GM23338 (cell line): ENCODE results near the gene ZBTB7B. TPM values are rescaled to one million over a fixed set of nuclear protein-coding genes. Genes with fewer than 3 reads are reported as not detected.

Experiments
- ATAC-seq: fragments of 200-7000 bp; cut with Tn5 transposase; 3 replicates; pipeline ENCODE4 v1.9.1; 2020
- DNase-seq: peaks from one replicate; pipeline ENCODE4 v3.0.0-alpha.2; 2015; ENCODE audit warnings: low spot score
- H2AFZ ChIP-seq: fragments of 200-600 bp; sonication (generic); 2 replicates; pipeline ENCODE4 v1.8.0; 2016; ENCODE audit warnings: antibody characterized with exemption, mild to moderate bottlenecking, moderate library complexity
- H3F3A ChIP-seq: fragments of 200-600 bp; sonication (generic); replicated peaks from 2 replicates; pipeline ENCODE4 v1.8.0; 2017; ENCODE audit warnings: antibody characterized with exemption, mixed run types, low read depth
- H3K27ac ChIP-seq: fragments of 200-600 bp; sonication (generic); 2 replicates; pipeline ENCODE4 v1.6.1; 2016; ENCODE audit warnings: low read depth
- H3K27me3 ChIP-seq: fragments of 200-600 bp; sonication (generic); 2 replicates; pipeline ENCODE4 v1.8.0; 2016; ENCODE audit warnings: mild to moderate bottlenecking, mixed run types, moderate library complexity; ENCODE audit not compliant: insufficient read depth
- H3K36me3 ChIP-seq: fragments of 200-600 bp; sonication (generic); 2 replicates; pipeline ENCODE4 v1.8.0; 2016; ENCODE audit warnings: mild to moderate bottlenecking; ENCODE audit not compliant: insufficient read depth
- H3K4me1 ChIP-seq: fragments of 200-600 bp; sonication (generic); 2 replicates; pipeline ENCODE4 v1.8.0; 2016; ENCODE audit warnings: mild to moderate bottlenecking, moderate library complexity; ENCODE audit not compliant: insufficient read depth
- H3K4me2 ChIP-seq: fragments of 200-600 bp; sonication (generic); 2 replicates; pipeline ENCODE4 v1.7.1; 2017; ENCODE audit warnings: mixed run types
- H3K4me3 ChIP-seq: fragments of 200-600 bp; sonication (generic); 2 replicates; pipeline ENCODE4 v1.6.1; 2016; ENCODE audit warnings: mixed run types
- H3K79me2 ChIP-seq: fragments of 200-600 bp; sonication (generic); replicated peaks from 2 replicates; pipeline ENCODE4 v1.8.0; 2017; ENCODE audit warnings: mild to moderate bottlenecking; ENCODE audit not compliant: insufficient read depth
- H3K9me2 ChIP-seq: fragments of 200-600 bp; sonication (generic); 2 replicates; pipeline ENCODE4 v1.8.0; 2017; ENCODE audit not compliant: insufficient read depth
- H4K20me1 ChIP-seq: fragments of 200-600 bp; sonication (generic); replicated peaks from 2 replicates; pipeline ENCODE4 v1.8.0; 2017; ENCODE audit warnings: mild to moderate bottlenecking; ENCODE audit not compliant: insufficient read depth
- H3K27ac Mint-ChIP-seq: 2 replicates; pipeline ENCODE4 v1.8.0; 2020; ENCODE audit warnings: inconsistent platforms, mild to moderate bottlenecking, moderate library complexity, mixed read lengths
- H3K27me3 Mint-ChIP-seq: 3 replicates; pipeline ENCODE4 v1.8.0; 2022; ENCODE audit warnings: low read depth, mild to moderate bottlenecking, moderate library complexity, mixed read lengths, inconsistent platforms; ENCODE audit not compliant: insufficient read depth, poor library complexity
- H3K36me3 Mint-ChIP-seq: 3 replicates; pipeline ENCODE4 v1.8.0; 2021; ENCODE audit warnings: low read depth, mild to moderate bottlenecking, inconsistent platforms, moderate library complexity, mixed read lengths
- H3K4me1 Mint-ChIP-seq: 3 replicates; pipeline ENCODE4 v1.8.0; 2020; ENCODE audit warnings: mild to moderate bottlenecking, inconsistent platforms, mixed read lengths
- H3K4me3 Mint-ChIP-seq: 3 replicates; pipeline ENCODE4 v1.8.0; 2021; ENCODE audit warnings: moderate library complexity, mild to moderate bottlenecking, inconsistent platforms, mixed read lengths
- H3K9me3 Mint-ChIP-seq: 3 replicates; pipeline ENCODE4 v1.8.0; 2020; ENCODE audit warnings: moderate library complexity, mild to moderate bottlenecking, inconsistent platforms, mixed read lengths
- CREB1 ChIP-seq: fragments of 250-450 bp; sonication (Bioruptor Pico); IDR thresholded peaks from 2 replicates; pipeline ENCODE4 v1.5.0; 2020; ENCODE audit warnings: low read depth, mild to moderate bottlenecking, moderate library complexity
- EZH2 ChIP-seq: fragments of 200-600 bp; sonication (generic); IDR thresholded peaks from one replicate; pipeline ENCODE4 v1.8.0; 2017; ENCODE audit warnings: antibody characterized with exemption, mild to moderate bottlenecking, low read depth; ENCODE audit not compliant: unreplicated experiment
- EZH2phosphoT487 ChIP-seq: fragments of 200-600 bp; sonication (generic); IDR thresholded peaks from one replicate; pipeline ENCODE4 v1.8.1; 2018; ENCODE audit warnings: antibody characterized with exemption; ENCODE audit not compliant: unreplicated experiment
- JUNB ChIP-seq: IDR thresholded peaks from one replicate; pipeline ENCODE4 v1.6.1; 2016; ENCODE audit warnings: antibody characterized with exemption; ENCODE audit not compliant: unreplicated experiment
- NANOG ChIP-seq: IDR thresholded peaks from 2 replicates; pipeline ENCODE4 v1.6.1; 2016; ENCODE audit warnings: antibody characterized with exemption, borderline replicate concordance
- POLR2AphosphoS5 ChIP-seq: IDR thresholded peaks from 2 replicates; pipeline ENCODE4 v1.6.1; 2016; ENCODE audit warnings: antibody characterized with exemption, low read depth
- STAT1 ChIP-seq: IDR thresholded peaks from one replicate; pipeline ENCODE4 v1.6.1; 2016; ENCODE audit warnings: antibody characterized with exemption; ENCODE audit not compliant: unreplicated experiment
- ZNF114 ChIP-seq: fragments of 250-450 bp; sonication (Bioruptor Pico); IDR thresholded peaks from 2 replicates; pipeline ENCODE4 v1.5.0; 2020; ENCODE audit warnings: mild to moderate bottlenecking, moderate library complexity
- ZNF331 ChIP-seq: fragments of 250-450 bp; sonication (Bioruptor Pico); IDR thresholded peaks from 2 replicates; pipeline ENCODE4 v1.5.0; 2020; ENCODE audit warnings: low read depth, mild to moderate bottlenecking, moderate library complexity
- long read RNA-seq: library from polyadenylated mRNA; unstranded; transcript quantifications from one replicate; pipeline ENCODE4 v2.0.0, GENCODE V29; 2020; ENCODE audit not compliant: unreplicated experiment
- polyA plus RNA-seq: library from polyadenylated mRNA; unstranded; fragments of >200 nt; fragmentation: Nextera tagmentation; extraction: Ambion mirVana; gene quantifications from 2 replicates; pipeline ENCODE4 v1.2.1, GENCODE V29; 2016
- total RNA-seq: library from RNA; depleted of rRNA; stranded (reverse); fragments of >200 nt; shearing (Covaris generic); gene quantifications from 2 replicates; pipeline ENCODE4 v1.2.3, GENCODE V29; 2014; rRNA removed
- TF ChIP-seq, protein P1 (sequence below): IDR thresholded peaks from 2 replicates; pipeline ENCODE4 v1.6.1; 2016; ENCODE audit warnings: antibody characterized with exemption
- TF ChIP-seq, protein P2 (sequence below), 2 experiments: fragments of 200-600 bp in 1 of 2; sonication (generic) in 1 of 2; conservative IDR thresholded peaks; 2 replicates each; pipeline versions ENCODE4 v1.5.1 to v1.6.1; 2016 to 2017; ENCODE audit warnings: antibody characterized with exemption in 2 of 2, low read depth in 2 of 2, mild to moderate bottlenecking in 2 of 2, moderate library complexity in 1 of 2
- TF ChIP-seq, protein P3 (sequence below): fragments of 250-450 bp; sonication (Bioruptor Pico); IDR thresholded peaks from 2 replicates; pipeline ENCODE4 v1.5.0; 2020; ENCODE audit warnings: mild to moderate bottlenecking, moderate library complexity
- TF ChIP-seq, protein P4 (sequence below): IDR thresholded peaks from one replicate; pipeline ENCODE4 v1.6.1; 2018; ENCODE audit warnings: antibody characterized with exemption; ENCODE audit not compliant: unreplicated experiment

The ZBTB7B gene
- total RNA-seq (19.3 and 32.6 TPM in 2 replicates), polyA plus RNA-seq (3.6 TPM in 2 replicates)
- long read RNA-seq: 0 reads

DNA sequence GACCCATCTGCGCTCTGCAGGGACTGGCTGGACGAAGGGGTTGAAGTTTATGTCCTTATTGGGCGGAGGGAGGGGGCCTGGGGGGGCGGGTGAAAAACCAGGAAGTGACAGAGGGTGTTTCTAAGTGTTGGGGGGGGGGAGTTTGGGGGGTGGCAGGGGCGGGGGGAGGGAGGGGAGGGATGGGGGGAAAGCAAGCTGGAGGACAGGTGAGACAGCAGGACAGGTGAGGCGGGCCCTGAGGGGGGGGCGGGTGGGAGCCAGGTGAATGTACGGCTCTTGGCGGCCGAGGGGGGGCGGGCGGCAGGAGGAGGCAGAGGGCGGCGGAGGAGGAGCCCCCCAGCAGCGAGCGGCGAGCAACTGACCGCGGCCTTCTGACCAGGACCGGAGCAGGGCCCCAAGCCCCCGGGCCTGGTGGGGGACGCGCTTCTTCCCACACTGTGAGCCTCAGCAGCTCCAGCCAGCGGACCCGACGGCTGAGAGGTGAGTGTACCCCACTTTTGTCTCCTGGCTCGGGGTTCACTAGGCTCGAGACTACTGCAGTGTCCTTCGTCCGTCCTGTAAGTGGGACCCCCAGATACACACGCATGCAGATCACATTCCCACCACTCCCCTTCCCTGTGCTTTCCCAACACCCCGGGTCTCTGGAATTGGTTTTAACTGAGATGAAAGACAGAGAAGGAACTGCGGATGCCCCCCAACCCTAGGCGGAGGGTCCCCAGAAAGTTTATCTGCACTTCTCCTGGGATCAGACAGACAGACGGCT is at the start of gene ZBTB7B:
Gene ZBTB7B (plus strand): TSS at position 339 of the 763 bp plus-strand sequence. CDS start 11,859 bp downstream, outside the sequence.
- H3F3A ChIP-seq: peaks cover 16% of the 10 kb centered on the region
- no peaks in the 10 kb centered on the region for H3K9me3 Mint-ChIP-seq
- DNase-seq: no peak
- H3K4me3 ChIP-seq: peak within 1 kb of the TSS; percentile 96
- H2AFZ ChIP-seq: no peak within 1 kb of the TSS
- peaks cover 40% of the 10 kb centered on the region for H3K4me1 Mint-ChIP-seq
- H3K27me3 ChIP-seq: no peaks in the 10 kb centered on the region
- H3K36me3 ChIP-seq: no peaks in the 10 kb centered on the region
- peak within 1 kb of the TSS; percentile 96 for H3K4me2 ChIP-seq
- H3K27ac Mint-ChIP-seq: peak within 1 kb of the TSS; percentile 92
- H3K4me3 Mint-ChIP-seq: peak within 1 kb of the TSS; percentile 92
- no peak for ATAC-seq
- peaks cover 4% of the 10 kb centered on the region; the same call in 1 of the 3 replicates for H3K36me3 Mint-ChIP-seq
- no peak for TF ChIP-seq STAT1
- TF ChIP-seq EZH2phosphoT487: no peak
- no peak for TF ChIP-seq ZNF331 (CRISPR knock-in tag)
- TF ChIP-seq EZH2: no peak
- TF ChIP-seq, protein P1, sequence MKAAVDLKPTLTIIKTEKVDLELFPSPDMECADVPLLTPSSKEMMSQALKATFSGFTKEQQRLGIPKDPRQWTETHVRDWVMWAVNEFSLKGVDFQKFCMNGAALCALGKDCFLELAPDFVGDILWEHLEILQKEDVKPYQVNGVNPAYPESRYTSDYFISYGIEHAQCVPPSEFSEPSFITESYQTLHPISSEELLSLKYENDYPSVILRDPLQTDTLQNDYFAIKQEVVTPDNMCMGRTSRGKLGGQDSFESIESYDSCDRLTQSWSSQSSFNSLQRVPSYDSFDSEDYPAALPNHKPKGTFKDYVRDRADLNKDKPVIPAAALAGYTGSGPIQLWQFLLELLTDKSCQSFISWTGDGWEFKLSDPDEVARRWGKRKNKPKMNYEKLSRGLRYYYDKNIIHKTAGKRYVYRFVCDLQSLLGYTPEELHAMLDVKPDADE: no peak
- TF ChIP-seq JUNB: no peak
- no peak for TF ChIP-seq CREB1 (CRISPR knock-in tag)
- no peak for TF ChIP-seq NANOG
- no peak for TF ChIP-seq POLR2AphosphoS5
- no peak for TF ChIP-seq ZNF114 (CRISPR knock-in tag)
- TF ChIP-seq, protein P2, sequence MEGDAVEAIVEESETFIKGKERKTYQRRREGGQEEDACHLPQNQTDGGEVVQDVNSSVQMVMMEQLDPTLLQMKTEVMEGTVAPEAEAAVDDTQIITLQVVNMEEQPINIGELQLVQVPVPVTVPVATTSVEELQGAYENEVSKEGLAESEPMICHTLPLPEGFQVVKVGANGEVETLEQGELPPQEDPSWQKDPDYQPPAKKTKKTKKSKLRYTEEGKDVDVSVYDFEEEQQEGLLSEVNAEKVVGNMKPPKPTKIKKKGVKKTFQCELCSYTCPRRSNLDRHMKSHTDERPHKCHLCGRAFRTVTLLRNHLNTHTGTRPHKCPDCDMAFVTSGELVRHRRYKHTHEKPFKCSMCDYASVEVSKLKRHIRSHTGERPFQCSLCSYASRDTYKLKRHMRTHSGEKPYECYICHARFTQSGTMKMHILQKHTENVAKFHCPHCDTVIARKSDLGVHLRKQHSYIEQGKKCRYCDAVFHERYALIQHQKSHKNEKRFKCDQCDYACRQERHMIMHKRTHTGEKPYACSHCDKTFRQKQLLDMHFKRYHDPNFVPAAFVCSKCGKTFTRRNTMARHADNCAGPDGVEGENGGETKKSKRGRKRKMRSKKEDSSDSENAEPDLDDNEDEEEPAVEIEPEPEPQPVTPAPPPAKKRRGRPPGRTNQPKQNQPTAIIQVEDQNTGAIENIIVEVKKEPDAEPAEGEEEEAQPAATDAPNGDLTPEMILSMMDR (conservative IDR thresholded peaks at IDR 0.05; ENCODE audit: low read depth in 2 of 2): no peak
- TF ChIP-seq, protein P3, sequence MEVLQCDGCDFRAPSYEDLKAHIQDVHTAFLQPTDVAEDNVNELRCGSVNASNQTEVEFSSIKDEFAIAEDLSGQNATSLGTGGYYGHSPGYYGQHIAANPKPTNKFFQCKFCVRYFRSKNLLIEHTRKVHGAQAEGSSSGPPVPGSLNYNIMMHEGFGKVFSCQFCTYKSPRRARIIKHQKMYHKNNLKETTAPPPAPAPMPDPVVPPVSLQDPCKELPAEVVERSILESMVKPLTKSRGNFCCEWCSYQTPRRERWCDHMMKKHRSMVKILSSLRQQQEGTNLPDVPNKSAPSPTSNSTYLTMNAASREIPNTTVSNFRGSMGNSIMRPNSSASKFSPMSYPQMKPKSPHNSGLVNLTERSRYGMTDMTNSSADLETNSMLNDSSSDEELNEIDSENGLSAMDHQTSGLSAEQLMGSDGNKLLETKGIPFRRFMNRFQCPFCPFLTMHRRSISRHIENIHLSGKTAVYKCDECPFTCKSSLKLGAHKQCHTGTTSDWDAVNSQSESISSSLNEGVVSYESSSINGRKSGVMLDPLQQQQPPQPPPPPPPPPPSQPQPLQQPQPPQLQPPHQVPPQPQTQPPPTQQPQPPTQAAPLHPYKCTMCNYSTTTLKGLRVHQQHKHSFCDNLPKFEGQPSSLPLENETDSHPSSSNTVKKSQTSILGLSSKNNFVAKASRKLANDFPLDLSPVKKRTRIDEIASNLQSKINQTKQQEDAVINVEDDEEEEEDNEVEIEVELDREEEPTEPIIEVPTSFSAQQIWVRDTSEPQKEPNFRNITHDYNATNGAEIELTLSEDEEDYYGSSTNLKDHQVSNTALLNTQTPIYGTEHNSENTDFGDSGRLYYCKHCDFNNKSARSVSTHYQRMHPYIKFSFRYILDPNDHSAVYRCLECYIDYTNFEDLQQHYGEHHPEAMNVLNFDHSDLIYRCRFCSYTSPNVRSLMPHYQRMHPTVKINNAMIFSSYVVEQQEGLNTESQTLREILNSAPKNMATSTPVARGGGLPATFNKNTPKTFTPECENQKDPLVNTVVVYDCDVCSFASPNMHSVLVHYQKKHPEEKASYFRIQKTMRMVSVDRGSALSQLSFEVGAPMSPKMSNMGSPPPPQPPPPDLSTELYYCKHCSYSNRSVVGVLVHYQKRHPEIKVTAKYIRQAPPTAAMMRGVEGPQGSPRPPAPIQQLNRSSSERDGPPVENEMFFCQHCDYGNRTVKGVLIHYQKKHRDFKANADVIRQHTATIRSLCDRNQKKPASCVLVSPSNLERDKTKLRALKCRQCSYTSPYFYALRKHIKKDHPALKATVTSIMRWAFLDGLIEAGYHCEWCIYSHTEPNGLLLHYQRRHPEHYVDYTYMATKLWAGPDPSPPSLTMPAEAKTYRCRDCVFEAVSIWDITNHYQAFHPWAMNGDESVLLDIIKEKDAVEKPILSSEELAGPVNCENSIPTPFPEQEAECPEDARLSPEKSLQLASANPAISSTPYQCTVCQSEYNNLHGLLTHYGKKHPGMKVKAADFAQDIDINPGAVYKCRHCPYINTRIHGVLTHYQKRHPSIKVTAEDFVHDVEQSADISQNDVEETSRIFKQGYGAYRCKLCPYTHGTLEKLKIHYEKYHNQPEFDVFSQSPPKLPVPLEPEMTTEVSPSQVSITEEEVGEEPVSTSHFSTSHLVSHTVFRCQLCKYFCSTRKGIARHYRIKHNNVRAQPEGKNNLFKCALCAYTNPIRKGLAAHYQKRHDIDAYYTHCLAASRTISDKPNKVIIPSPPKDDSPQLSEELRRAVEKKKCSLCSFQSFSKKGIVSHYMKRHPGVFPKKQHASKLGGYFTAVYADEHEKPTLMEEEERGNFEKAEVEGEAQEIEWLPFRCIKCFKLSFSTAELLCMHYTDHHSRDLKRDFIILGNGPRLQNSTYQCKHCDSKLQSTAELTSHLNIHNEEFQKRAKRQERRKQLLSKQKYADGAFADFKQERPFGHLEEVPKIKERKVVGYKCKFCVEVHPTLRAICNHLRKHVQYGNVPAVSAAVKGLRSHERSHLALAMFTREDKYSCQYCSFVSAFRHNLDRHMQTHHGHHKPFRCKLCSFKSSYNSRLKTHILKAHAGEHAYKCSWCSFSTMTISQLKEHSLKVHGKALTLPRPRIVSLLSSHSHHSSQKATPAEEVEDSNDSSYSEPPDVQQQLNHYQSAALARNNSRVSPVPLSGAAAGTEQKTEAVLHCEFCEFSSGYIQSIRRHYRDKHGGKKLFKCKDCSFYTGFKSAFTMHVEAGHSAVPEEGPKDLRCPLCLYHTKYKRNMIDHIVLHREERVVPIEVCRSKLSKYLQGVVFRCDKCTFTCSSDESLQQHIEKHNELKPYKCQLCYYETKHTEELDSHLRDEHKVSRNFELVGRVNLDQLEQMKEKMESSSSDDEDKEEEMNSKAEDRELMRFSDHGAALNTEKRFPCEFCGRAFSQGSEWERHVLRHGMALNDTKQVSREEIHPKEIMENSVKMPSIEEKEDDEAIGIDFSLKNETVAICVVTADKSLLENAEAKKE (CRISPR knock-in tag): no peak
- TF ChIP-seq, protein P4, sequence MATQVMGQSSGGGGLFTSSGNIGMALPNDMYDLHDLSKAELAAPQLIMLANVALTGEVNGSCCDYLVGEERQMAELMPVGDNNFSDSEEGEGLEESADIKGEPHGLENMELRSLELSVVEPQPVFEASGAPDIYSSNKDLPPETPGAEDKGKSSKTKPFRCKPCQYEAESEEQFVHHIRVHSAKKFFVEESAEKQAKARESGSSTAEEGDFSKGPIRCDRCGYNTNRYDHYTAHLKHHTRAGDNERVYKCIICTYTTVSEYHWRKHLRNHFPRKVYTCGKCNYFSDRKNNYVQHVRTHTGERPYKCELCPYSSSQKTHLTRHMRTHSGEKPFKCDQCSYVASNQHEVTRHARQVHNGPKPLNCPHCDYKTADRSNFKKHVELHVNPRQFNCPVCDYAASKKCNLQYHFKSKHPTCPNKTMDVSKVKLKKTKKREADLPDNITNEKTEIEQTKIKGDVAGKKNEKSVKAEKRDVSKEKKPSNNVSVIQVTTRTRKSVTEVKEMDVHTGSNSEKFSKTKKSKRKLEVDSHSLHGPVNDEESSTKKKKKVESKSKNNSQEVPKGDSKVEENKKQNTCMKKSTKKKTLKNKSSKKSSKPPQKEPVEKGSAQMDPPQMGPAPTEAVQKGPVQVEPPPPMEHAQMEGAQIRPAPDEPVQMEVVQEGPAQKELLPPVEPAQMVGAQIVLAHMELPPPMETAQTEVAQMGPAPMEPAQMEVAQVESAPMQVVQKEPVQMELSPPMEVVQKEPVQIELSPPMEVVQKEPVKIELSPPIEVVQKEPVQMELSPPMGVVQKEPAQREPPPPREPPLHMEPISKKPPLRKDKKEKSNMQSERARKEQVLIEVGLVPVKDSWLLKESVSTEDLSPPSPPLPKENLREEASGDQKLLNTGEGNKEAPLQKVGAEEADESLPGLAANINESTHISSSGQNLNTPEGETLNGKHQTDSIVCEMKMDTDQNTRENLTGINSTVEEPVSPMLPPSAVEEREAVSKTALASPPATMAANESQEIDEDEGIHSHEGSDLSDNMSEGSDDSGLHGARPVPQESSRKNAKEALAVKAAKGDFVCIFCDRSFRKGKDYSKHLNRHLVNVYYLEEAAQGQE: no peak
- H3K79me2 ChIP-seq: peaks cover 35% of the 10 kb centered on the region
- H3K9me2 ChIP-seq: no peaks in the 10 kb centered on the region
- H3K4me1 ChIP-seq: peaks cover 18% of the 10 kb centered on the region
- peak within 1 kb of the TSS; percentile 95 for H3K27ac ChIP-seq
- peaks cover 21% of the 10 kb centered on the region for H3K27me3 Mint-ChIP-seq
- no peaks in the 10 kb centered on the region; the same call in 1 of the 2 replicates for H4K20me1 ChIP-seq
